Progenitor cell of endocrine pancreas (in vitro differentiated cells): ENCODE results near the gene WDR90. TPM values are rescaled to one million over a fixed set of nuclear protein-coding genes. Genes with fewer than 3 reads are reported as not detected.

Experiments
- DNase-seq: peaks from one replicate; pipeline ENCODE4 v3.0.0; 2021; ENCODE audit warnings: low spot score; ENCODE audit not compliant: unreplicated experiment
- H3K27ac Mint-ChIP-seq: 2 replicates; pipeline ENCODE4 v1.8.0; 2021; ENCODE audit warnings: mild to moderate bottlenecking, moderate library complexity, mixed read lengths
- H3K27me3 Mint-ChIP-seq: 2 replicates; pipeline ENCODE4 v1.8.0; 2021; ENCODE audit warnings: mixed read lengths
- H3K36me3 Mint-ChIP-seq: 2 replicates; pipeline ENCODE4 v1.8.0; 2022; ENCODE audit warnings: mixed read lengths; ENCODE audit not compliant: insufficient read depth
- H3K4me1 Mint-ChIP-seq: 2 replicates; pipeline ENCODE4 v1.8.0; 2021; ENCODE audit warnings: low read depth, mixed read lengths
- H3K4me3 Mint-ChIP-seq: 2 replicates; pipeline ENCODE4 v1.8.0; 2021; ENCODE audit warnings: low read depth, mild to moderate bottlenecking, moderate library complexity, mixed read lengths
- H3K9me3 Mint-ChIP-seq: 2 replicates; pipeline ENCODE4 v1.8.0; 2021; ENCODE audit warnings: low read depth, mixed read lengths
- total RNA-seq: library from RNA; stranded (reverse); gene quantifications from 2 replicates; pipeline ENCODE4 v1.2.1, GENCODE V29; 2021
- TF ChIP-seq, protein P1 (sequence below): fragments of 200-600 bp; sonication (generic); IDR thresholded peaks from one replicate; pipeline ENCODE4 v1.5.0; 2021; ENCODE audit warnings: antibody characterized with exemption, mild to moderate bottlenecking; ENCODE audit not compliant: unreplicated experiment

The WDR90 gene
- total RNA-seq, 1 donor from 2014 or later: 109 TPM

DNA sequence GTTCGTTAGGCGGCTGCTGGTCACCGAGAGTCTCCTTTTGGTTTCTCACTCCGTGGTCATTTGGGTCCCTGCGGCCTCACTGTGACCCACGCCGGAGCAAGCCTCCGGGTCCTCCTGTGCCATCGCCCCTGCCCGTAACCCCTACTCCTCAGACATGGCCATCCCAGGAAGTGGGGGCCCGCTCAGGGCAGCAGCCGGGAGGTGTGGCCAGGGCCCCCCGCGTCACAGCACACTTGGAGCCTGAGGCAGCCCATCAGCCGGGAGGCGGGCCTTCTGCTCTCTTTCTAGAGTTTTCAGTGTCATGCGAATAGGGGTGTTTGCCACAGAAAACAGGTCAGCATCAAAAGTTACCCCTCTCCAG is 26.3 kb upstream of the WDR90 start:
- Mint-ChIP-seq H3K9me3 (no peaks in the 10 kb centered on the region), H3K4me3 (no peak overlapping the region), H3K36me3 (peaks cover 5% of the 10 kb centered on the region), H3K4me1 (no peaks in the 10 kb centered on the region), H3K27ac (no peak overlapping the region), H3K27me3 (no peaks in the 10 kb centered on the region)
- TF ChIP-seq, protein P1, sequence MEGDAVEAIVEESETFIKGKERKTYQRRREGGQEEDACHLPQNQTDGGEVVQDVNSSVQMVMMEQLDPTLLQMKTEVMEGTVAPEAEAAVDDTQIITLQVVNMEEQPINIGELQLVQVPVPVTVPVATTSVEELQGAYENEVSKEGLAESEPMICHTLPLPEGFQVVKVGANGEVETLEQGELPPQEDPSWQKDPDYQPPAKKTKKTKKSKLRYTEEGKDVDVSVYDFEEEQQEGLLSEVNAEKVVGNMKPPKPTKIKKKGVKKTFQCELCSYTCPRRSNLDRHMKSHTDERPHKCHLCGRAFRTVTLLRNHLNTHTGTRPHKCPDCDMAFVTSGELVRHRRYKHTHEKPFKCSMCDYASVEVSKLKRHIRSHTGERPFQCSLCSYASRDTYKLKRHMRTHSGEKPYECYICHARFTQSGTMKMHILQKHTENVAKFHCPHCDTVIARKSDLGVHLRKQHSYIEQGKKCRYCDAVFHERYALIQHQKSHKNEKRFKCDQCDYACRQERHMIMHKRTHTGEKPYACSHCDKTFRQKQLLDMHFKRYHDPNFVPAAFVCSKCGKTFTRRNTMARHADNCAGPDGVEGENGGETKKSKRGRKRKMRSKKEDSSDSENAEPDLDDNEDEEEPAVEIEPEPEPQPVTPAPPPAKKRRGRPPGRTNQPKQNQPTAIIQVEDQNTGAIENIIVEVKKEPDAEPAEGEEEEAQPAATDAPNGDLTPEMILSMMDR: no peak
- DNase-seq: no peak

DNA sequence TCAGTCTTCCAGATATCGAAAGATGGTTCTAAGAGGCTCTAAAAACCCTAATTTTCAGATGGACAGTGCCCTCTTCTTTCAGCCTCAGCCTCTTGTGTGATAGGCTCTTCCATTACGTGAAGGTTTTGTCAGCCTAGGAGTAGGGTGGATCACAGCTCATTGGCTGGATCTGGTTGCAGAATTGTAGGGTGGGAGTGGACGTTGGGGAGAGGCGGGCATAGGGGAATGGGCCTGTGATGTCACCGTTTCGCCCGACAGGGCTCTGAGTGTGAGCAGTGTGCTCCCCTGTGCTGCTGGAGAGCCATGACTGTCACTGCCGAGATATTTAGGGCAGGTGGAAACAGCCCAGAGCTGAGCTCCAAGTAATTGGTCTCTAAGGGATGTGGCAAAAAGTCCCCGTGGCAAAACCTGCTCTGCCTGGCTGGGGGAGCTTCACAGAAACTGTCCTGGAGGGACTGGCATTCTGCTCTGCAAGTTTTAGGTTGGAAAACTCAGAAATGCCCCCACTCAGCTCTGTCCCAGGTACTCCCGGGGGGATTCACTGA is 24.6 kb upstream of the WDR90 start:
- H3K4me1 Mint-ChIP-seq: peaks cover 9% of the 10 kb centered on the region
- peak overlapping the region; percentile 52 for H3K27ac Mint-ChIP-seq
- TF ChIP-seq, protein P1: no peak

DNA sequence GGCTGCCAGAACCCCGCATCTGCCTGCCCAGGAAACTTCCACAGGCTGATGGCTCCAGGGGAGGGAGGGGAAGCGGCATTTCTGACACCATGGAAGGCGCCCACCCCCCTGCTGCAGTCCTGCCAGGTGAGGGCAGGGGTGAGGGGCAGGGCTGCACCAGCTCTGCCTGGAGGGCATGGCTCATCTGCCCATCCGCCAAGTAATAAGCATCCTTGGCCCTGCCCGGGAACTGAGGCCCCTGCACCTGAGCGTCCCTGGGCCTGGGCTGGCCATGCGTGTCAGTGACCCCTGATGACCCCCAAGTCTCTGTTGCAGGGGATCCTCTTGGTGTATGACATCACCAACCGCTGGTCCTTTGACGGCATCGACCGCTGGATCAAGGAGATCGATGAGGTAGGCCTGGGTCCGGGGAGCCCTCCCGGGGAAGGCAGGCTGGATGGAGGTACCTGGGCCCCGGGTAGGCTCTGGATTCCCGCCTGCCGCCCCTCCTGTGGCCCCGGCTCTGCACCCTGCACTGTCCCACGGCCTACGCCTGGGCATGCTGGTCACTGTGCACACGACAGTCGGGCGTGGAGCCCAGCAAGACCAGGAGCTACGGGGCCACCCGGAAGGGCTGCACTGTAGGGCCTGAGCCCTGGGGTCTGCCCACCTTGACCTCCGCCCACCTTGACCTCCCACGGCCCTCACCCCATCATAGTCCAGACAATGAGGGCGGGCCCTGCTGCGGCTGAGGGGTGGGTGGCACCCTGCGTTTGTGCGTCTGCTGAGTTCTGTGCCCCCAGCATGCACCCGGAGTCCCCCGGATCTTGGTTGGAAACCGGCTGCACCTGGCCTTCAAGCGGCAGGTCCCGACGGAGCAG is 23.8 kb upstream of the WDR90 start:
- H3K4me3 Mint-ChIP-seq: no peak overlapping the region
- H3K27me3 Mint-ChIP-seq: no peaks in the 10 kb centered on the region
- H3K9me3 Mint-ChIP-seq: no peaks in the 10 kb centered on the region

More for the DNA sequence above, 24.6 kb upstream of the WDR90 start:
- no peak for DNase-seq
- no peaks in the 10 kb centered on the region for H3K27me3 Mint-ChIP-seq
- H3K4me3 Mint-ChIP-seq: no peak overlapping the region
- no peaks in the 10 kb centered on the region for H3K9me3 Mint-ChIP-seq
- peaks cover 6% of the 10 kb centered on the region for H3K36me3 Mint-ChIP-seq

DNA sequence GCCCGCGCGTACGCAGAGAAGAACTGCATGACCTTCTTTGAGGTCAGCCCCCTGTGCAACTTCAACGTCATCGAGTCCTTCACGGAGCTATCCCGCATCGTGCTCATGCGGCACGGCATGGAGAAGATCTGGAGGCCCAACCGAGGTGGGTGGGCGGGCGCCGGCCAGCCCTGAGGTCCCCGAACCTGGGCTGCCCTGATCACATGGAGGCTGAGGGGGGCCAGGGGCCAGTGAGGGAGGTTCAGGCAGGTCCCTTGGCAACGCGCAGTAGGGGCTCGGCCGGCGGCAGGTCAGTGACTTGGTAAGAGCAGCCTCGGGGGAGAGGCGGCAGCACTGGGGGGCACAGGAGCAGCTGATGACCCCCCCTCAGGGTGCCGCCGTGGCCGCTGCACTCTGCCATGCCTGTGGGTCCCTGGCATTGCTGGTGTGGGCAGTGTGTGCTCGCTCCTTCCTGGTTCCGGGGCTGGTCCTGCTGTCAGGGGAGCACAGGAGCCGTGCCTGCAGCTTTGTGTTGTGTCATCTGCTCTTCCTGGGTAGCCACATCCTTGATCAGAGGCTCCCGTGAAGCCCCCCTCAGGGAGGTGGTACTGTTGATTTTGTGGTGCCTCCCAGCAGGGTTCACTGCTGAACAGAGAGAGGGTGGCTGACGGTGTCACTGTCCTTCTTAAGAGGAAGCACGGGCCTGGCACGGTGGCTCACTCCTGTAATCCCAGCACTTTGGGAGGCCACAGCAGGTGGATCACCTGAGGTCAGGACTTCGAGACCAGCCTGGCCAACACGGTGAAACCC is 23.0 kb upstream of the WDR90 start:
- H3K27ac Mint-ChIP-seq: peak overlapping the region; percentile 56
- no peaks in the 10 kb centered on the region for H3K9me3 Mint-ChIP-seq
- H3K4me1 Mint-ChIP-seq: peaks cover 11% of the 10 kb centered on the region
- H3K36me3 Mint-ChIP-seq: peaks cover 6% of the 10 kb centered on the region
- TF ChIP-seq, protein P1: no peak
- H3K4me3 Mint-ChIP-seq: no peak overlapping the region
- no peaks in the 10 kb centered on the region for H3K27me3 Mint-ChIP-seq
- no peak for DNase-seq

More for the DNA sequence above, 23.8 kb upstream of the WDR90 start:
- H3K36me3 Mint-ChIP-seq: peaks cover 6% of the 10 kb centered on the region
- peaks cover 11% of the 10 kb centered on the region for H3K4me1 Mint-ChIP-seq
- H3K27ac Mint-ChIP-seq: no peak overlapping the region
- no peak for DNase-seq
- TF ChIP-seq, protein P1: no peak

DNA sequence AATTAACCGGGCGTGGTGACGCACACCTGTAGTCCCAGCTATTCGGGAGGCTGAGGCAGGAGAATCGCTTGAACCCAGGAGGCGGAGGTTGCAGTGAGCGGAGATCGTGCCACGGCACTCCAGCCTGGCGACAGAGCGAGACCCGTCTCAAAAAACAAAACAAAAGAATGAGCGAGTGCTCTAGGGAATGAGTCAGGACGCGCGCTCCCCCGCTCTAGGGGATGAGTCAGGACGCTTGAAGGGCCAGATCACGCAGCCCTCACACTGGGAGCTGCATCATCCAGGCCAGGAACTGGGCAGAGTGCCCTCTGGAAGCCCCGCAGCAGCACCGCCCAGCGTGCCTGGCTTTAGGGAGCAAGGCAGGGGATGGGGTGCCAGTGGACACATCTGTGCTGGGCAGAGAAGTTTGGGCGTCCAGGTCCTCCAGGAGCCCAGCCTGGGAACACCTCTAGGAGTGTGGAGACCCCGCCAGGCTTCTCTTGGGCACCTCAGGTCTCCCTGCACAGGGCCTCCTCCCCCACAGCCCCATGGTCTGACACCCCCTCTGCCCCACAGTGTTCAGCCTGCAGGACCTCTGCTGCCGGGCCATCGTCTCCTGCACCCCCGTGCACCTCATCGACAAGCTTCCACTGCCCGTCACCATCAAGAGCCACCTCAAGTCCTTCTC is 22.2 kb upstream of the WDR90 start:
- H3K36me3 Mint-ChIP-seq: peaks cover 6% of the 10 kb centered on the region
- TF ChIP-seq, protein P1: no peak
- H3K27me3 Mint-ChIP-seq: no peaks in the 10 kb centered on the region
- DNase-seq: no peak
- peaks cover 11% of the 10 kb centered on the region for H3K4me1 Mint-ChIP-seq
- peak overlapping the region; percentile 56 for H3K27ac Mint-ChIP-seq
- no peaks in the 10 kb centered on the region for H3K9me3 Mint-ChIP-seq
- H3K4me3 Mint-ChIP-seq: no peak overlapping the region
